GM21360 (cell line): ENCODE results near the gene SEZ6L2.
A peak's percentile ranks its signal among the peaks of the same experiment; 100 is the strongest.
"Not testable (repeated sequence)": the region's sequence is repeated elsewhere in the genome, so short reads cannot be mapped to it uniquely, and the experiment has no call there.

ENCODE experiments used
- ATAC-seq: cut with Tn5 transposase; IDR thresholded peaks from one replicate; pipeline ENCODE4 v1.9.1; 2021; ENCODE audit warnings: mild to moderate bottlenecking, moderate library complexity; ENCODE audit not compliant: unreplicated experiment

Gene SEZ6L2

DNA sequence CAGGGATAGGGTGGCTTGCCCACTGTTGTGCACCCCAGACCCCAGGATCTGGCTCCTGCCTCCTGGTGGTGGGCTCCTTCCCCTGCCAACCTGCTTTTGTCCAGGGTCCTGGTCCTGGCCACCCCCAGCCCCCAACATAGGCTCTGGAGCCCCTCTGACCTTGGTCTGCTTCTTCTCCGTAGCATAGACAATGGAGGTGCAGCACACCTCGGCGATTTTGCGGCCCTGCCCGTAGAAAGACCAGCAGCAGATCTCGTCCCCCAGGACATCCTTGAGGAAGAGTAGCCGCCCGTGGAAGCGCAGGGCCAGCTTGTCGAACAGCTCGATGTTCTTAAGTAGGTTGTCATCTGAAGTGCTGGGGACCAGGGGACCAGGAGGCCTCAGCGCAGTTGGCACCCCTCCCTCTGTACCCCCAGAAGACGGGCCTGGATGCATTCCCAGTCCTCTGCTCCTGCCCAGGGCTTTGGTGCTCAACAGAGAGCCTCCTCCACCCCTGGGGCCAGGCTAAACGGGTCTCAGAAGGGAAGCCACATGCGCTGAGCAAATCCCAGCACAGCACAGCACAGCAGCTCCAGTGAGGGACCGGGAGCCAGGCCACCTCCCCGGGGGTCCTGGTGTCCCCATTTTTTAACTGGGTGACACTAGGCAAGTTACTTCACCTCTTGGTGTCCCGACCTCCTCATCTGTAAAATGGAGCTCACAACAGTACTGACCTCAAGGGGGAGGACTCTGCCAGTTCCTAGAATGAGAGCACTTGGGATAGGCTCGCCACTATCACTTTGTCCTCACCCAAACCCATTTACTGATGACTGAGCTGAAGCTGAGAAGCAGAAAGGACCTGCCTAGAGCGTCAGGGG, 11.7 kb upstream of the SEZ6L2 start:
- ATAC-seq, result no peak

DNA sequence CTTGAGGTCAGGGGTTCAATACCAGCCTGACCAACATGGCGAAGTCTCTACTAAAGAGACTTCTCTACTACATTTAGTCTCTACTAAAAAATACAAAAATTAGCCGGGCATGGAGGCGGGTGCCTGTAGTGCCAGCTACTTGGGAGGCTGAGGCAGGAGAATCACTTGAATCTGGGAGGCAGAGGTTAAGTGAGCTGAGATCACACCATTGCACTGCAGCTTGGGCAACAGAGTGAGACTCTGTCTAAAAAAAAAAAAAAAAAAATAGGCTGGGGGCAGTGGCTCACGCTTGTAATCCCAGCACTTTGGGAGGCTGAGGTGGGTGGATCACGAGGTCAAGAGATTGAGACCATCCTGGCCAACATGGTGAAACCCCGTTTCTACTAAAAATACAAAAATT, 10.5 kb upstream of the SEZ6L2 start:
- not testable (repeated sequence) for ATAC-seq

DNA sequence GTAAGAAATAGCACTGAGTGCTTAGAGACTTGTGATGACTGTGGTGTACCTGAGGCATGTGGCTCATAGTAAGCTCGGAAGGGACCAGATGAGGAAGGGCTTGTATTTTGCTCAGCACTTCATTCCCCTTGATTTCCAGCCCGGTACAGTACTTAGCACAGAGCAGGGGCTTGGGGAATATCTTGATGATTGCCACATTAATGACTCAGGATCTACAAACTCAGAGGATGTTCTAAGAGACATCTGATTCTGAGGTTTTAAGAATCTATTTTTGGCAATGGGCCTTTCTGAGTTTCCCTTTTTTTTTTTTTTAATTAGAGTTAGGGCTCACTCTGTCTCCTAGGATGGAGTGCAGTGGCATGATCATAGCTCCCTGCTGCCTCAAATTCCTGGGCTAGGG, 10.0 kb upstream of the SEZ6L2 start:
- no peak for ATAC-seq

DNA sequence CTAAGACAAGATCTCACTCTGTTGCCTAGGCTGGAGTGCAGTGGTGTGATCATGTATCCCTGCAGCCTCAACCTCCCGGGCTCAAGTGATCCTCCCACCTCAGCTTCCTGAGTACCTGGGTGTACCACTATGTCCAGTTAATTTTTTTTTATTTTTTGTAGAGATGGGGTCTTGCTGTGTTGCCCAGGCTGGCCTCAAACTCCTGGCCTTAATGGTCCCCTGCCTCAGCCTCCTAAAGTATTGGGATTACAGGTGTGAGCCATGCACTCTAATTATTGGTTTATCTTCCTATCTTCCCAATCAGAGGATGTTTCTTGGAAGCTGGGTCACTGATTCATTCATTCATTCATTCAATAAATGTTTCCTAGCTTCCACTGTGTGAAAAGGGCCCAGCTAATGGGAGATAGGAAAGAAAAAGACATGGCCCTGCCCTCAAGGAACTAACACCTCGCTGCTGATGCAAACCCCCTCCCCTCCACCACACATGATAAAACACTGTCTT, 9.4 kb upstream of the SEZ6L2 start:
- ATAC-seq, result no peak

DNA sequence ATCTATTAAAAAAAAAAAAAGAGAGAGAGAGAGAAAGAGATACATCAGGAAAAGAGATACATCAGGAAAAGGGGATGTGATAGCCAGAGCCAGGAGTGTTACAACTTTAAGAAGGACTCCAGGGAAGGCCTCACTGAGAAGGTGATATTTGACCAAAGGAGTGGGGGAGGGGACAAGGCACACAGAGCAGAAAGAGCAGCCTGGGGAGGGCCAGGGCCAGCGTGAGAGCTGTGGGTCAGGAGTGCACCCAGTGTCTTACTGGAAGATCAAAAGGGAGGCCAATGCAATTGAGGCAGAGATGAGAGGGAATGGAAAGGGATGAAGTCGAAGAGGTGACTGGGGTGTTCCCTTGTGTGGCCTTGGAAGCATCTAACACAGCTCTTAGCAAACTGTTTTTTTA, 8.6 kb upstream of the SEZ6L2 start:
- ATAC-seq, result no peak

DNA sequence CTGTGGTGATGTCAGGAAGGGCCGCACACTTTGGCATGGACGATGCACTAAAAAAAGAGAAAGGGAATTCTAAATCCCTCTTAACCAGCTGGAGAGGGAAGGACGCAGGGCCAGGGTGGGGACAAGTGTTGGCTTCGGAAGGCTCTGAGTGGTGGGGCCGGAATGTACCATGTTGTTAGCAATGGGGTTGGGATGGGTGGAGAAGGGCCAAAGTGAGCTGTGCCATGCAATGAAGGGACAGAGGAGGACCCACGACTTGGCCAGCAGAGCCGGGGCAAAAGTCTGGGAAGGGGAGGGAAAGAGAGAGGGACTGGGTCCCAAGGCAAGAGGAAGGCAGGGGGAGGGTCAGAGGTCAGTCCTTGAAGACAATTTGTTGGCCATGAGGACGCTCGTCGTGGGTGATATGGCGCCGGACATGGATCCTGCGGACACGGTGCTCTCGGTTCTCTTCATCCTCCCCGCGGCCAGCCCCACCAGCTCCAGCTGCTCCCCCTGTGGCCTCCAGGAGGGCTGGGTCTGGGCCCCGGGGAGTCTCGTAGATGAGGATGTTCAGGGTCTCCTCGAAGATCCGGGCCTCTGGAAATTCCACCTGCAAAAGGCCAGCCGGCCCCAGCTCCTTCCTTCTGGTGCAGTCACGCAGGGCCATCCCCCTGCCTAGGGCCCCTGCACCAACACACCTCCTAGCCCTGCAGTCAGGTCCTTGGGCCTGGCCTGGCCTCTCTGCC, 7.3 kb upstream of the SEZ6L2 start:
- ATAC-seq, result no peak

DNA sequence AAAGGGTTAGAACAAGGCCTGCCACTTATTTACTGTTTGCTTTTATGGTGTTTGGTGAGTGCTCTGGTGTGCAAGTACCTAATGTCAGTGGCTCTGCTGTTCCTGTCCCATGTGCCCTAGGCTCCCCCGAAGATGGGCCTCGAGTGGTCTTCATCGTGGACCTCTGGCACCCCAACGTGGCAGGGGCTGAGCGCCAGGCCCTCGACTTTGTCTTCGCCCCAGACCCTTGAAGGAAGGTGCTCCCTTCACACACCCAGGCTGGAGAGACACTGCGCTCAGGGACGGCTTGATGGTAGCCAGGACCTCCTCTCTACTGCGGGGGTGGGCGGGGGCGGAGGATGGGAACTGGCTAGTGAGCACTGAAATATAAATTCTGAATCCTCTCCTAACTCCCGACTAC, 6.3 kb upstream of the SEZ6L2 start:
- ATAC-seq, result no peak

DNA sequence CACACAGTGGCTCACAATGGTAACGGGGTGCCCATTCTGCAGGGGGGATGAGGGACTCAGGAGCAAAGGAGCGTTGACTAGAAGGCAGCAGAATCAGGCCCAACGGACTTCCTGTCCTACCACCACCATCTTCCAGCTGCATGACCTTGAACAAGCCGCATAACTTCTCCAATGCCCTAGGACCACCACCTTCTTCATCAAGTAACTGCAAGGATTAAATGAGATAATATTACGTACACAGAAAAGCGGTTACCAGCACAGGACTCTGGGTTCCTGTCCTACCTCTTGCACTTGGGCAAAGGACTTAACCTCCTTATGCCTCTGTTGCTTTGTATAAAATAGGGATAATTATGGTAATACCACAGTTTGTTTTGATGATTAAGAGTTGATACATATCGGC, 5.6 kb upstream of the SEZ6L2 start:
- no peak for ATAC-seq

DNA sequence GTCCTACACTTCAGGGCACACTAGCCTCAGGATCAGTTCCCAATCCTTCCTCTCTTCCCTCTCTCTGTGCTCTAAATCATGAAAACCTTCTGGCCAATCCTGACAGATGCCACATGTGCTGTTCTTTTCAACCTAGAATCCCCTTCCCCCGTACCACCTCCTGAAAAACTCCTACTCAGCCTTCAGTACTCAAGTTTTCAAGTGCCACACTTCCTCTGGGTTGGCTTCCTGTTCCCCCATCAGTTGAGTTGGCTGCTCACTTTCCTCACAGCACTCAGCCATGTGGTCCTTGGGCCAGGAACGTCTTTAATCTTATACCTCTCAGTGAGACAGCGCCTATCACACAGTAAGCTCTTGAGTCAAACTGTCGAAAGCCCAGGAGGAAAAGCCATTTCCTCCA, 4.2 kb upstream of the SEZ6L2 start:
- no peak for ATAC-seq

DNA sequence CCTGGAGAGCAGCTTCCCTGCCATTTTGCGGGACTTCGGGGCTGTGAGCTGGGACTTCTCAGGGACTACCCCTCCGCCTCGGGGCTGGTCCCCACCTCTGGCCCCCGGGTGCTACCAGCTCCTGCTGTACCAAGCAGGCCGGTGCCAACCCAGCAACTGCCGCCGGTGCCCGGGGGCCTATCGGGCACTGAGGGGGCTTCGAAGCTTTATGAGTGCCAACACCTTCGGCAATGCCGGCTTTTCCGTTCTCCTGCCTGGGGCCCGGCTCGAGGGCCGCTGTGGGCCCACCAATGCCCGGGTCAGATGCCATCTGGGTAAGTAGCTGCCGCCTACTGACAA, 2.2 kb upstream of the SEZ6L2 start:
- ATAC-seq, result no peak

DNA sequence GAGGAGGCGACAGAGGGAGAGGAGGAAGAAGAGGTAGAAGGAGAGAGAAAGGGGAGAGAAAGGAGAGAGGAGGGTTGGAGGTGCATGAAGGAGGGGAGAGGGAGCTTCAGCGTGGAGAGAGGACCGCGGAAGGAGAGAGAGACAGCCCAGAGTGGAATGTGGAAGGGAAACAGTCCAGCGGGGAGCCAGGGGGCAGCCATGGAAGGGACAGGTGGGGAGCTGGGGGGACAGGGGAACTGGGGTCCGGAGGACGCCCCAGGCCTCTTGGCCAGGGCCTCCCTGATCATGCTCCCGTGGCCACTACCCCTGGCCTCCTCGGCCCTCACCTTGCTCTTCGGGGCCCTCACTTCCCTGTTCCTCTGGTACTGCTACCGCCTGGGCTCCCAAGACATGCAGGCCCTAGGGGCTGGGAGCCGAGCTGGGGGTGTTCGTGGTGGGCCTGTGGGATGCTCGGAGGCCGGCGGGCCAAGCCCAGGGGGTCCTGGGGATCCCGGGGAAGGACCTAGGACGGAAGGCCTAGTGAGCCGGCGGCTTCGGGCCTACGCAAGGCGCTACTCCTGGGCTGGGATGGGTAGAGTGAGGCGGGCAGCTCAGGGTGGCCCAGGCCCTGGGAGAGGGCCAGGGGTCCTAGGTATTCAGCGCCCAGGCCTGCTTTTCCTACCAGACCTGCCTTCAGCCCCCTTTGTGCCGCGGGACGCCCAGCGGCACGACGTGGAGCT, 1.7 kb upstream of the SEZ6L2 start:
- ATAC-seq, result no peak

DNA sequence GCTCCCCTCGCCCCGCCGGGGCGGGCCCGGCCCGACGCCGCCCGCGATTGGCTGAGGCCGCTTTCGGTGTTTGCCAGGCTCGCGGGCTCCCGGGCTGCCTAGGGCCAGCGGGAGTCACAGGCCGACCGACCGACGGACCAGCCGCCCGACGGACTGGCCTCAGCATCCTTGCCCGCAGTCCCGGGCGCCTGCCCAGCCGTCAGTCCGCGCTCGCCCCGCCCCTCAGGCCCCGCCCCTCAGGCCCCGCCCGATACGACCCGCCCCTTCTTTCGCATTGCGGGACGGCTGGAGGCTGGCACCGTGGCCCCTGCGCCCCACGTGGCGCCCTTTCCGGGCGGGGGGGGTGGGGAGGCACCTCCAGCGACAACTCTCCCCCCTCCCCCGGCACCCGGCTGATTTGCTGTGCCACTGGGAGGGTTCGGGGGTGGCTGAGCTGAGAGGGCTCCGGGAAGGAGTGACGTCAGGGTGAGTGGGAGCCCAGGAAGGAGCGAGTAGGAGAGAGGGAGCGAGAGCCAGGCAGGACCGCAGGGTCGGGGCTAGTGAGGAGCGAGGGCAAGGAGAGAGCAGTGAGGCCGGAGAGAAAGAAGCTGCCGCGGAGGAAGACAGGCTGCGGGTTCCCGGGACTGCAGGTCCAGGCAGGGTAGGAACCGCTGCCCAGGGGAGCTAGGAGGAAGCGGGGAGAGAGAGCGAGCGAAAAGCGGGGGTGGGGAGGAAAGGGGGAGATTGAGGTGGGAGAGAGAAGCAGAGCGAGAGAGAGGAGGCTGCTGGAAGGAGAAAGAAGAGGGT, 945 bp upstream of the SEZ6L2 start, which contains the start of gene ASPHD1:
Gene ASPHD1, plus strand, starts transcription at position 387 of the 786 bp plus-strand sequence. CDS start 484 bp downstream, outside the sequence.
- ATAC-seq, result peak; percentile 63

DNA sequence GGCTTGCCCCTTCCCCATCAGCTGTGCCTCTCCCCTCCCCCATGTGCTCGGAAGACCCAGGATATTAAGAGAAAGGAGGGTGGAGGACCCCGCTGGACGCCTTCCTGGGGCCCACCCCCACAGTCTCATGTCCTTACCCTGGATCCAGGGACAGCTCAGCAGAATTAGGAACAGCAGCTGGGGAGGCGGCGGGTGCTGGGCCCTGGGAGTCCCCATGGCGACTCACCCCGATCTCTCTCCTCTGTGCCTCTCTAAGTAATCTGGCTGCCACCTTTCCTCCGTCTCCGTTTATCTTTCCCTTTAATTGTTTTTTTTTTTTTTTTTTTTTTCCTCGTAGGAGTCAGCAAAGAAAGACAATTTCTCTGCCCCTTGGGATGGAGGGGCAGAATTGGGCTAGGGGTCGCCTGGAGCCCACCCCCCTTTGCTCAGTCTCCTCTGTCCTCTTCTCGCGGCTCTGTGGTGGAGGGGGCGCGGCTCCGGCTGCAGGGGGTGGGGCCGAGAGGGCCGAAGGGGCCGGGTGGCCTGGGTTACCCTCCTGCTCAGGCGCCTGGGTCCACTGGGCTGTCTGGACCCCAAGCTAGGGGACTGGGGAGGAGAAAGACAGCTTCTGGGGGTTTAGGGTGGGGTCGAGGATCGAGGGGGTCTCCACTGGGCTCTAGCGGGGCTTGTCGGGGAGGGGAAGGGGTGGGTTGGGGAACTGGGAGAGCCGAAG, 390 bp downstream of the SEZ6L2 start:
- no peak for ATAC-seq

DNA sequence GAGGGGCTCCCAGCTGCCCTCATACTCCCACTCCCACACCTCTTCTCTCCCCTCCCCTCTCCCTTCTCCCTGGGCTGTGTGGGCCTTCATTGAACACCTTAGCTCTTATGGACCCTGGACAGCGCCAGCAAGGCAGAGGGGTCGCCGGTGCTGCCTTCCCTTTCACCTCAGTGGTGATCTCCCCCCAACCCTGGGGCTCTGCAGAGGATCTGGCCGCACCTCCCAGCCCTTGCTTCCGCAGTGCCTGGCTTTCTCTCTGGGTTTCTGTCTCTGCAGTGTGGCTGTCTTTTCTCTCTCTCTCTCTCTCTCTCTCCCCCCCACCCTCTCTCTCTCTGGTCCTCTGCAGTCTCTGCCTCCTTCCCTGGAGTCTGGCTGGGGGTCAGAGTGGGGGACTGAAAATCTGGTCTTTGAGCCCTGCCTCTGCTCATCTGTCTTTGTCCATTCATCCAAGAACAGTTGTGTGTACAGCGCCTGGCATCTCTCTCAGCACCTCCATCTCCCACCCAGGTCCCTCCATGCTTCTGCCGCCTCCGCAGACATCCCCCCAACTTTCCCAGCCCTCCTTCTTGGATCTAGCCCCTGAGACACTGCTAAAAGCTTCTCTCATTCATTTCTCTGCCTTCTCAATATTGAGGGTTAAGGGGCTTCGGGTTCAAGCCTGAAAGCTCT, 1.1 kb downstream of the SEZ6L2 start:
- no peak for ATAC-seq

DNA sequence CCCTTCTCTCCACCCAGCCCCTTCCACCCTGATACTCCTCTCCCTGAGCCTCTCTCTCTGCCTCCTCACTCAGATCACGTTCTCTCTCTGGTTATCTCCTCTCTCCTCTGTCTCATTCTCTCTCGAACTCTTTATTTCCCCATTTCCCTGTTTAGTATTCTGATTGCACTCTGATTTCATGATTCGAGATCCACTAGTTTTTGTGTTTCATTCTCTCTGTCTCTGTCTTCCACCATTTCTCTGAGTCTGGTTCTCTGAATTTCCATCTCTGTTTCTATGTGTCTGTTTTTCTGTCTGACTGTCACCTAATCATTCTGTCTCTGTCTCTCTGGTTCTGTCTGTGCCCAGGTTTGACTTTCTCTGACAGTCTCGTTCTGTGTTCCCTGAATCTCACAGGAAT, 2.0 kb downstream of the SEZ6L2 start:
- ATAC-seq, result no peak

DNA sequence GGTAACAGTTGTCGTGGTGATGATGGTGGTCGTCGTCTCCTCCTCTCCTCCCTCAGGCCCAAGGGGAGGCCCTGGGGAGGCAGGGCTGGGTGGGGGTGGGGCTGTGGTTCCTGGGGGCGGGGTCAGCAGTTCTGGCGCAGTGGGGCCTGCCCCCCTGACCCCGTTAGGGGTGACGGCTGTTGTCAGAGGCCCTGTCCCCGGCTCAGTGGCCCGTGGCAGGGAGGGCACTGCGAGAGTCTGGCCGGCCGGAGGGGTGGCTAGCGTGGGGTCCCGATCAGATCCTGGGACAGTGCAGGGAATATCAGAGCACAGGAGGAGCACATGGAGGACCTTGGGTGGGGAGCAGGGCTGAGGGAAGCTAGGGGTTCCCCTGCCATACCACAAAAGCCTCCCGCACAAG, 2.5 kb downstream of the SEZ6L2 start:
- ATAC-seq, result no peak

DNA sequence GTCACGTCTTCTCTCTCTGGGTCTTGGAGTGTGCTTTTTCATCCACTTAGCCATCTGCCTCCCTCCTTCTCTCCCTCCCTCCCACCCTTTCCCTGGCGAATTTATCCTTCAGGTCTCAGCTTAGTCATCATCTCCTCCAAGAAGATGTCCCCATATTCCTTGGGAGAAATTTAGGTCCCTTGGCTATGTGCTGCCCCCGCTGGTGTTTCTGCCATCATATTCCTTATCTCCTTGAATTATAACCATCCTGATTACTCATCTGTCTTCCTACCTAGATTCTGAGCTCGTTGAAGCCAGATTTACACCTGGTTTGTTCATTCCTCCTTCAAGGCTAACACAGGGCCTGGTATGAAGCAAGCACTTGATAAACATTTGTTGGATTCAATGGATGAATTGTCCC, 5.0 kb downstream of the SEZ6L2 start:
- ATAC-seq, result no peak

DNA sequence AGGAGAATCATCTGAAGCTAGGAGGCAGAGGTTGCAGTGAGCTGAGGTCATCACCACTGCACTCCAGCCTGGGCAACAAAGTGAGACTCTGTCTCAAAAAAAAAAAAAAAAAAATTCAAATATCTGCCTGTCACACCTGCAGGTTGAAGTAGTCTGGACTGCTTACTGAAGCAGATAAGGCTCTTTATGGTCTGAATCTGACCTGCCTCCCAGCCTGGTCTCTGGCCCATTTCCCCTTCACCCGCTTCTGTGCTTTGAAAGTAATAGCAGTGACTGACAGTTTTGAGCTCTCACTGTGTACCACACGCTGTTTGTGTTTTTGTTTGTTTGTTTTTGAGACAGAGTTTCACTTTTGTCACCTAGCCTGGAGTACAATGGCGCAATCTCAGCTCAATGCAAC, 5.8 kb downstream of the SEZ6L2 start:
- no peak for ATAC-seq

DNA sequence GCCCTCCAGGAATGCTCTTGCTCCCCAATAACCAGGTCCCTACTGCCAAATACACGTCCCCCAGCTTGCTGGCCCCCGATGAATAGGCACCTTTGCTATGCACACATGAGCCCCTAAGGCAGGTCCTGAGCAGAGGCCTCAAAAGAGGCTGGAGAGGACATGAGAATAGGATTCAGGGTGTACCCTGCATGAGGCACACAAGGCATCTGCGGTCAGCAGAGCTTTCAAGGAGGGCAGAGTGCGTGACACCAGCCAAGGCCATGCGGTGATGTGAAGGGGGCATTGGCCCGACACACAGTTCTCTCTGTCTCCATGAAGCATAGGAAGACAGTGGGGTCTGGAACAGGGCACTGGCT, 6.9 kb downstream of the SEZ6L2 start:
- no peak for ATAC-seq
